Natural killer cell (primary cell): ENCODE measurements around the gene DMRTB1. TPM values are rescaled to one million over a fixed set of nuclear protein-coding genes. Genes with fewer than 3 reads are reported as not detected.

Experiments used
- ATAC-seq, 3 donors: fragments of 150-1000 bp in 2 of 3; fragments of 200-7000 bp in 1 of 3; cut with Tn5 transposase; 1 replicate in 1 of 3; 2 replicates in 2 of 3; pipeline ENCODE4 v1.10.0; 2021; ENCODE audit warnings: mild to moderate bottlenecking in 2 of 3, moderate library complexity in 2 of 3
- DNase-seq, 2 donors: peaks; one replicate each; pipeline versions ENCODE4 v3.0.0 to v3.0.0-alpha.2; 2013 to 2021; ENCODE audit warnings: mixed read lengths in 1 of 2
- H3K27ac ChIP-seq: one replicate; pipeline ENCODE4 v1.5.1; 2013; ENCODE audit warnings: mild to moderate bottlenecking, low read length
- H3K27me3 ChIP-seq: one replicate; pipeline ENCODE4 v1.6.1; 2013; ENCODE audit warnings: low read length; ENCODE audit not compliant: control insufficient read depth, insufficient read depth
- H3K36me3 ChIP-seq: one replicate; pipeline ENCODE4 v1.6.1; 2013; ENCODE audit warnings: low read length; ENCODE audit not compliant: control insufficient read depth, insufficient read depth
- H3K4me1 ChIP-seq: one replicate; pipeline ENCODE4 v1.6.1; 2013; ENCODE audit warnings: low read length; ENCODE audit not compliant: control insufficient read depth, insufficient read depth
- H3K4me3 ChIP-seq: one replicate; pipeline ENCODE4 v1.5.1; 2013; ENCODE audit warnings: low read length
- H3K9me3 ChIP-seq: one replicate; pipeline ENCODE4 v1.6.1; 2013; ENCODE audit warnings: low read length; ENCODE audit not compliant: control insufficient read depth, insufficient read depth
- H3K27ac Mint-ChIP-seq, 2 donors: one replicate each; pipeline ENCODE4 v1.8.0; 2022; ENCODE audit warnings: mild to moderate bottlenecking in 2 of 2, mixed read lengths in 2 of 2, moderate library complexity in 1 of 2
- H3K27me3 Mint-ChIP-seq, 2 donors: one replicate each; pipeline ENCODE4 v1.8.0; 2022; ENCODE audit warnings: low read depth in 2 of 2, mixed read lengths in 2 of 2
- H3K36me3 Mint-ChIP-seq: one replicate; pipeline ENCODE4 v1.8.0; 2022; ENCODE audit warnings: mixed read lengths
- H3K4me1 Mint-ChIP-seq, 2 donors: one replicate each; pipeline ENCODE4 v1.8.0; 2022; ENCODE audit warnings: mixed read lengths in 2 of 2
- H3K4me3 Mint-ChIP-seq: one replicate; pipeline ENCODE4 v1.8.0; 2022; ENCODE audit warnings: mild to moderate bottlenecking, moderate library complexity, mixed read lengths
- H3K9me3 Mint-ChIP-seq, 2 donors: one replicate each; pipeline ENCODE4 v1.8.0; 2022; ENCODE audit warnings: mixed read lengths in 2 of 2
- CTCF ChIP-seq: fragments of 200-600 bp; IDR thresholded peaks from one replicate; pipeline ENCODE4 v1.8.0; 2022; ENCODE audit warnings: antibody characterized with exemption
- WGBS: methylation state at CpG from one replicate; pipeline ENCODE4 v1.1.7; 2013; ENCODE audit warnings: missing lambda C conversion rate; ENCODE audit not compliant: insufficient coverage; 5-methylcytosine and 5-hydroxymethylcytosine counted together
- intact Hi-C: fragments of 100-400 bp; cut with micrococcal nuclease; formaldehyde crosslinking; loops from one replicate; pipeline ENCODE4 v1.14.2; 2022
- total RNA-seq, 4 donors: library from RNA; stranded (reverse); fragments of 120-200 nt in 1 of 4; gene quantifications; one replicate each; pipeline versions ENCODE4 v1.2.3 to v1.2.4, GENCODE V29; 2013 to 2022

The DMRTB1 gene
- total RNA-seq, 3 donors from 2014 or later (not counting 1 experiment from before 2014, with no cell fraction given) = not detected

- TF ChIP-seq CTCF = no peak
- WGBS = 97% methylated on average over 7 of the region's 7 CpGs
- no peak for ATAC-seq
- intact Hi-C loops = no loop called here
- Histone ChIP-seq H3K9me3 (no peaks in the 10 kb centered on the region), H3K27ac (no peak overlapping the region), H3K27me3 (peaks cover 7% of the 10 kb centered on the region), H3K4me1 (peaks cover 6% of the 10 kb centered on the region), H3K4me3 (no peak overlapping the region), H3K36me3 (no peaks in the 10 kb centered on the region)
- no peaks in the 10 kb centered on the region for H3K36me3 Mint-ChIP-seq
- H3K9me3 Mint-ChIP-seq = no peaks in the 10 kb centered on the region
- no peak overlapping the region for H3K4me3 Mint-ChIP-seq
- no peak for DNase-seq
- H3K27ac Mint-ChIP-seq = no peak overlapping the region
- peaks cover 0 to 7% of the 10 kb centered on the region in 2 donors for H3K4me1 Mint-ChIP-seq
- peaks cover 13 to 14% of the 10 kb centered on the region in 2 donors for H3K27me3 Mint-ChIP-seq
Observed at GRCh38 chr1:53481456-53481855, 22.3 kb downstream of the DMRTB1 start.

- no peaks in the 10 kb centered on the region for H3K9me3 ChIP-seq
- no peak for TF ChIP-seq CTCF
- ATAC-seq (no peak), DNase-seq (no peak)
- H3K27me3 ChIP-seq = peaks cover 7% of the 10 kb centered on the region
- H3K27ac ChIP-seq = no peak overlapping the region
- intact Hi-C loops = no loop called here
- H3K4me1 ChIP-seq = peaks cover 6% of the 10 kb centered on the region
- H3K27me3 Mint-ChIP-seq = peaks cover 17 to 21% of the 10 kb centered on the region in 2 donors
- no peak overlapping the region for H3K27ac Mint-ChIP-seq
- H3K36me3 Mint-ChIP-seq = no peaks in the 10 kb centered on the region
- no peaks in the 10 kb centered on the region for H3K36me3 ChIP-seq
- no peak overlapping the region for H3K4me3 ChIP-seq
- H3K4me1 Mint-ChIP-seq = peaks cover 0 to 7% of the 10 kb centered on the region in 2 donors
- no peaks in the 10 kb centered on the region for H3K9me3 Mint-ChIP-seq
- 85% methylated on average over 14 of the region's 14 CpGs for WGBS
- H3K4me3 Mint-ChIP-seq = no peak overlapping the region
Observed at GRCh38 chr1:53482441-53483153, 23.4 kb downstream of the DMRTB1 start.

- intact Hi-C loops = no loop called here
- H3K9me3 Mint-ChIP-seq = no peaks in the 10 kb centered on the region
- DNase-seq = no peak
- H3K4me3 ChIP-seq = no peak overlapping the region
- no peak overlapping the region for H3K27ac Mint-ChIP-seq
- ATAC-seq = no peak
- TF ChIP-seq CTCF = no peak
- no peaks in the 10 kb centered on the region for H3K9me3 ChIP-seq
- H3K4me1 ChIP-seq = peaks cover 6% of the 10 kb centered on the region
- H3K4me3 Mint-ChIP-seq = no peak overlapping the region
- H3K36me3 Mint-ChIP-seq = no peaks in the 10 kb centered on the region
- 93% methylated on average over 9 of the region's 9 CpGs for WGBS
- peaks cover 20 to 27% of the 10 kb centered on the region in 2 donors for H3K27me3 Mint-ChIP-seq
- H3K4me1 Mint-ChIP-seq = peaks cover 0 to 7% of the 10 kb centered on the region in 2 donors
- peaks cover 7% of the 10 kb centered on the region for H3K27me3 ChIP-seq
- no peak overlapping the region for H3K27ac ChIP-seq
- H3K36me3 ChIP-seq = no peaks in the 10 kb centered on the region
Observed at GRCh38 chr1:53483170-53483569, 24.0 kb downstream of the DMRTB1 start.

GRCh38 chr1:53483656-53484055 is 24.5 kb downstream of the DMRTB1 start:
- H3K4me3 Mint-ChIP-seq = no peak overlapping the region
- H3K27ac Mint-ChIP-seq = no peak overlapping the region
- peaks cover 6% of the 10 kb centered on the region for H3K4me1 ChIP-seq
- WGBS = 86% methylated on average over 4 of the region's 4 CpGs
- no peaks in the 10 kb centered on the region for H3K36me3 ChIP-seq
- no peaks in the 10 kb centered on the region for H3K9me3 ChIP-seq
- intact Hi-C loops = no loop called here
- H3K4me1 Mint-ChIP-seq = peaks cover 0 to 7% of the 10 kb centered on the region in 2 donors
- DNase-seq = no peak
- H3K9me3 Mint-ChIP-seq = no peaks in the 10 kb centered on the region
- ATAC-seq = no peak
- no peak overlapping the region for H3K4me3 ChIP-seq
- H3K27me3 ChIP-seq = peaks cover 7% of the 10 kb centered on the region
- no peaks in the 10 kb centered on the region for H3K36me3 Mint-ChIP-seq
- peaks cover 22 to 29% of the 10 kb centered on the region in 2 donors for H3K27me3 Mint-ChIP-seq
- H3K27ac ChIP-seq = no peak overlapping the region
- TF ChIP-seq CTCF = no peak
